GM06990 (cell line): ENCODE measurements around the gene ZNF732.

Experiments used
- DNase-seq: peaks from one replicate; pipeline ENCODE4 v3.0.0-alpha.2; 2011; ENCODE audit not compliant: insufficient read length; ENCODE audit errors: extremely low read depth
- H3K27me3 ChIP-seq: replicated peaks from 2 replicates; pipeline ENCODE4 v1.6.0; 2011; ENCODE audit warnings: low read length; ENCODE audit not compliant: control insufficient read depth, insufficient read depth
- H3K36me3 ChIP-seq: 2 replicates; pipeline ENCODE4 v1.5.1; 2011; ENCODE audit warnings: low read length; ENCODE audit not compliant: control insufficient read depth, insufficient read depth
- H3K4me3 ChIP-seq: replicated peaks from 2 replicates; pipeline ENCODE4 v1.5.1; 2011; ENCODE audit warnings: low read depth, mild to moderate bottlenecking, control low read depth, low read length
- TF ChIP-seq, protein P1 (sequence below): IDR thresholded peaks from 2 replicates; pipeline ENCODE4 v1.5.1; 2011; ENCODE audit warnings: low read length, control low read depth, mild to moderate bottlenecking, inconsistent platforms; ENCODE audit not compliant: insufficient read depth, poor library complexity, severe bottlenecking

The ZNF732 gene

DNA sequence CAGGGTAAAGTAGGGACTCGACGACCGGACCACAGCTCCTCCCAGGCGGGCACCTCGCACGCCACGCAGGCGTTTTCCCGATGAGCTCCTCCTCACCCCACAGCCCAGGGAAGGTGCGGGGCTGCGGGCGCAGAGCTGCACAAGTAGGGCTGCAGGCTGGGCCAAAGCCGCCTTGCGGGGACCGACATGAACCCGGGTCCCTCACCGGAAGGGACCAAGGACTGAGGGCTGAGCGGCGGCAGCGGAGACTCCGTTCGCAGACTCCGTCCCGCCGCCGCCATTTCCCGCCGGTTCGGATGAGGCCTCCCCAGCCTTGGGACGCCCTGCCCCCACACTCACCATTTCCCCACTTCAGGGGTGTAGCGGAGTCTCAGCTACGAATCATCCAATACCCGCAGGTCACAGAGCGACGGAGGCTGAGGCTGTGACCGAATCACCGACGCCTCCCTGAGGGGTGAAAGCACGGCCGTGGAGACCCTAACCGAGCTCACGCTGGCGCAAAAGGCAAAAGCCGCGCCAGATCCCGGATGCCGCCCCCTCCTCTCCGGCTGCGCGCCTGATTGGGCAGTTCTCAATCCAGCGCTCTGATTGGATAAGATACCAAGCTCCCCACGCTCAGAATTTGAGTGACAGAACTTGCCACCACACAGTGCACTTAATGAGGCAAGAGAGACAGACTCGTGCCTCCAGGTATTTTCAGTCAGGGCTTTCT, at the start of gene ZNF732:
TSS of gene ZNF732 (minus strand) at position 506 of the 712 bp plus-strand sequence. CDS start at position 342, 164 bp downstream.
- Histone ChIP-seq H3K27me3 (no peaks in the 10 kb centered on the region), H3K36me3 (no peaks in the 10 kb centered on the region), H3K4me3 (no peak within 1 kb of the TSS)
- TF ChIP-seq, protein P1, sequence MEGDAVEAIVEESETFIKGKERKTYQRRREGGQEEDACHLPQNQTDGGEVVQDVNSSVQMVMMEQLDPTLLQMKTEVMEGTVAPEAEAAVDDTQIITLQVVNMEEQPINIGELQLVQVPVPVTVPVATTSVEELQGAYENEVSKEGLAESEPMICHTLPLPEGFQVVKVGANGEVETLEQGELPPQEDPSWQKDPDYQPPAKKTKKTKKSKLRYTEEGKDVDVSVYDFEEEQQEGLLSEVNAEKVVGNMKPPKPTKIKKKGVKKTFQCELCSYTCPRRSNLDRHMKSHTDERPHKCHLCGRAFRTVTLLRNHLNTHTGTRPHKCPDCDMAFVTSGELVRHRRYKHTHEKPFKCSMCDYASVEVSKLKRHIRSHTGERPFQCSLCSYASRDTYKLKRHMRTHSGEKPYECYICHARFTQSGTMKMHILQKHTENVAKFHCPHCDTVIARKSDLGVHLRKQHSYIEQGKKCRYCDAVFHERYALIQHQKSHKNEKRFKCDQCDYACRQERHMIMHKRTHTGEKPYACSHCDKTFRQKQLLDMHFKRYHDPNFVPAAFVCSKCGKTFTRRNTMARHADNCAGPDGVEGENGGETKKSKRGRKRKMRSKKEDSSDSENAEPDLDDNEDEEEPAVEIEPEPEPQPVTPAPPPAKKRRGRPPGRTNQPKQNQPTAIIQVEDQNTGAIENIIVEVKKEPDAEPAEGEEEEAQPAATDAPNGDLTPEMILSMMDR: no peak
- no peak for DNase-seq

- TF ChIP-seq, protein P1: no peak
- H3K4me3 ChIP-seq: no peak overlapping the region
- H3K36me3 ChIP-seq: peaks cover 2% of the 10 kb centered on the region
- H3K27me3 ChIP-seq: no peaks in the 10 kb centered on the region
- DNase-seq: no peak
Measured at GRCh38 chr4:340011-340410, 34.7 kb upstream of the ZNF732 start.

DNA sequence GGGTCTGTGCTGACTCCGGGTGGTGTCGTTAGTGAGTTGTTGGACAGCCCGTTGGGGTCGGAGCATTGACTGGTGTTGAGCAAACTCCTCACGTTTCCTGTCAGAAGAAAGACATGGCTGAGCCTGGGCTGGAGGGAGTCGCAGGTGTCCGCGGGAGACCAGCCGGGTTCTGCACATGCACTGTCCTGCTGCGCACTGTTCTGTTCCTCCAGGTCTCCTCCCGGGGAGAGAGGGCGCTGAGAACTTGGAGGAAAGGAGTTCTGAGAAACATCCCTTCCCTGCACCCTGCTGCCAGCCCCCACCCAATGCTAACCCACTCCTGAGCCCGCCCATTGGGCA, 33.5 kb upstream of the ZNF732 start:
- TF ChIP-seq, protein P1: no peak
- H3K36me3 ChIP-seq: peaks cover 2% of the 10 kb centered on the region
- peak overlapping the region; percentile 72 for H3K4me3 ChIP-seq
- DNase-seq: peak; percentile 34
- no peaks in the 10 kb centered on the region for H3K27me3 ChIP-seq

- Histone ChIP-seq H3K27me3 (no peaks in the 10 kb centered on the region), H3K36me3 (peaks cover 2% of the 10 kb centered on the region), H3K4me3 (peak overlapping the region; percentile 72)
- DNase-seq: peak; percentile 82
- TF ChIP-seq, protein P1: no peak
Measured at GRCh38 chr4:337932-338758, 32.9 kb upstream of the ZNF732 start.

DNA sequence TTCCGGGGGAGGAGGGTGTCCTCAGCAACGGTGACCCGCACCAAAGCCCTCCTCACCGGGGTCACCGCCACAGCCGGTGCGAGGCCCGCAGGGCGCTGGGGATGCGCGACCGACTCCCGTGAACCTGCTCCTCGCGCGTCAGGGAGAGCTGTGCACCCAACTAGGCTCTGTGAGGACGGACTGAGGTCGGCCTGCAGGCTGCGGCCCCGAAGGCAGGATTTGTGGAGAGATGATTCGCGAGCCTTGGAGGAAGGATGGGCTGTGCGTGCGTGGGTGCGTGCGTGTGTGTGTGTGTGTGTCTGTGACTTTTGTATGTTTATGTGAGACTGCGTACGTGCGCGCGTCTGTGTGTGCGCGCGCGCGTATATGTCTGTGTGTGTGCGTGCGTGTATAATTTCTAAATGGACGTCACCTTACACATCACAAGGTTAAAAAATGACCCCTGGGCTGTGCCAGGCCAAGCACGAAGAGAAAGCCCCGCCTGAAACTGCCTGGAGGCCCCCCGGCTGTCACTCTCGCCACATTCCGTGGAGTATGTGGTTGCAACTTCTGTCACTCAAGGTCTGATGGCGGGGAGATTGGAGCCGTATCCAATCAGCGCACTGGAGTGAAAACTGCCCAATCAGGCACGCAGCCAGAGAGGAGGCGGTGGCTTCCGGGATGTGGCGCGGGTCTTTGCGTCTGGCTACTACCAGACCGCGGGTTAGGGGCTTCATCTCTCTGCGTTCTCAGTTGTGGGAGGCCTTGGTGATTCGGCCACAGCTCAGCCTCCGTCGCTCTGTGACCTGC, 32.1 kb upstream of the ZNF732 start, which contains the start of gene ZNF141:
TSS of gene ZNF141 (plus strand) at position 672 of the 789 bp plus-strand sequence. CDS start 170 bp downstream, outside the sequence.
- DNase-seq: peak; percentile 92
- TF ChIP-seq, protein P1: no peak
- Histone ChIP-seq H3K27me3 (no peaks in the 10 kb centered on the region), H3K36me3 (peaks cover 2% of the 10 kb centered on the region), H3K4me3 (peak within 1 kb of the TSS; percentile 72)
